Activated B cell treated with CpG ODN at 0.5 μM for 24 hours (primary cell): Measurements from ENCODE around the gene LAMB3. TPM values are rescaled to one million over a fixed set of nuclear protein-coding genes. Genes with fewer than 3 reads are reported as not detected.

ENCODE experiments used
- ATAC-seq: fragments of 200-7000 bp; cut with Tn5 transposase; one replicate; pipeline ENCODE4 v1.10.0; 2021; ENCODE audit warnings: low read depth, mild to moderate bottlenecking, moderate library complexity
- CTCF ChIA-PET: fragments of 350-600 bp; sonication (Branson Sonifier 250); formaldehyde crosslinking; loops from one replicate; lab custom pipeline; 2021; ENCODE audit warnings: antibody characterized with exemption; lab: Charles Lee
- POLR2A ChIA-PET: fragments of 350-600 bp; sonication (Branson Sonifier 250); formaldehyde crosslinking; loops from one replicate; lab custom pipeline; 2021; ENCODE audit warnings: antibody characterized with exemption; lab: Charles Lee
- DNase-seq: peaks from one replicate; pipeline ENCODE4 v3.0.0; 2022
- H3K27ac Mint-ChIP-seq: one replicate; pipeline ENCODE4 v1.8.0; 2020; ENCODE audit warnings: mixed read lengths
- H3K27me3 Mint-ChIP-seq: one replicate; pipeline ENCODE4 v1.8.0; 2021; ENCODE audit warnings: mixed read lengths
- H3K36me3 Mint-ChIP-seq: one replicate; pipeline ENCODE4 v1.8.0; 2021; ENCODE audit warnings: low read depth, mixed read lengths
- H3K4me1 Mint-ChIP-seq: one replicate; pipeline ENCODE4 v1.8.0; 2021; ENCODE audit warnings: mixed read lengths
- H3K4me3 Mint-ChIP-seq: one replicate; pipeline ENCODE4 v1.8.0; 2020; ENCODE audit warnings: mild to moderate bottlenecking, mixed read lengths
- H3K9me3 Mint-ChIP-seq: one replicate; pipeline ENCODE4 v1.8.0; 2020; ENCODE audit warnings: mixed read lengths
- intact Hi-C: fragments of 100-400 bp; cut with micrococcal nuclease; formaldehyde crosslinking; loops from one replicate; pipeline ENCODE4 v1.15.1; 2024
- total RNA-seq: library from RNA; stranded (reverse); gene quantifications from 2 replicates; pipeline ENCODE4 v1.2.3, GENCODE V29; 2022
- TF ChIP-seq, protein P1 (sequence below): fragments of 200-600 bp; IDR thresholded peaks from one replicate; pipeline ENCODE4 v1.8.0; 2022; ENCODE audit warnings: antibody characterized with exemption, mild to moderate bottlenecking

LAMB3 gene
- total RNA-seq, 1 donor from 2014 or later: 0.35 TPM

DNA sequence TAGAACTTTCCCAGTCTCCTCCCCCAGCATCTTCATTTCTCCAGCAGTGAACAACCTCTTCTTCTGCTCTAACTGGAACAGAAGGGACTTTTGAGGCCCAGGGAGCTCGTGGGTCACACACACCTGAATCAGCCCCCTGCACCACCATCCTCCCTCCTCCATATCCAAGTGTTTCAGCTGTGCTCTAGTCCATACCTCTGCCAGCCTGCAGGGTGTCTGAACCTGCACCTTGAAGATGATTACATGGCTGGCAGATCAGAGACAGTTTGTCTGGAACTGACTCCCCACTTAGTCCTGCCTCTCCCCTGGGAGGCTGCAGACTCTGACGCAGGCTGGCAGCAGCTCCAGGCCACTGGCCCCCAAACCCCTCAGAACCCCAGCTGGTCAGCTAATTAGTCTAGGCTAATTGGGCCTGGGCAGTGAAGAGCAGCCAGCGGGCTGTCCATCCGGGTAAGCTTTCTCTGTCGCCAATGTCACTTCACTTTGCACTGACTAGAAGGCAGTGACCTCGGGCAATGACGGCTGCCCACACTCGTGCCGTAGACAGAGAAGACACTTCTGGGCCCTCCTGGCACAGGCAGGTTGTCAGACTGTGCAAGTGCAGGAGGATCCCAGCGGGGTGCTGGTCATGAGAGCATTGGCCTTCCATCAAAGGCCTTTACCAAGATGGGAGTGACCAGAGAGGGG is 56.5 kb downstream of the LAMB3 start:
- H3K27me3 Mint-ChIP-seq: peaks cover 24% of the 10 kb centered on the region

DNA sequence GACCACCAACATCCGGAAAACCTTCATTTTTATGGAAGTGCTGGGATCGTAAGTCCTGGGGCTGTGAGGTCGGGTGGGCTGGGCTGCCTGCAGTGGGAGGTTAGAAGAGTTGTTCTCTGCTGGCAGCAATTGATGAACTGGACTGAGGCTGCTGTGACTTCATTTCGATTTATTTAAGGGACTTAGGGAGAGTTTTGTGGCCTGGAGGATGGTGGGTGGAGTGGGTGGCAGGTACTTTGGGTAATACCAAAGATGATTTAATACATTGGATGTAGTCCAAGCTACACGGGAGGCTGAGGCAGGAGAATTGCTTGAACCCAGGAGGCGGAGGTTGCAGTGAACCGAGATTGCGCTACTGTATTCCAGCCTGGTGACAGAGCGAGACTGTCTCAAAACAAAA is 57.2 kb downstream of the LAMB3 start:
- CTCF ChIA-PET: no interaction called here
- peaks cover 26% of the 10 kb centered on the region for H3K27me3 Mint-ChIP-seq

More for the DNA sequence above, 56.5 kb downstream of the LAMB3 start:
- TF ChIP-seq, protein P1, sequence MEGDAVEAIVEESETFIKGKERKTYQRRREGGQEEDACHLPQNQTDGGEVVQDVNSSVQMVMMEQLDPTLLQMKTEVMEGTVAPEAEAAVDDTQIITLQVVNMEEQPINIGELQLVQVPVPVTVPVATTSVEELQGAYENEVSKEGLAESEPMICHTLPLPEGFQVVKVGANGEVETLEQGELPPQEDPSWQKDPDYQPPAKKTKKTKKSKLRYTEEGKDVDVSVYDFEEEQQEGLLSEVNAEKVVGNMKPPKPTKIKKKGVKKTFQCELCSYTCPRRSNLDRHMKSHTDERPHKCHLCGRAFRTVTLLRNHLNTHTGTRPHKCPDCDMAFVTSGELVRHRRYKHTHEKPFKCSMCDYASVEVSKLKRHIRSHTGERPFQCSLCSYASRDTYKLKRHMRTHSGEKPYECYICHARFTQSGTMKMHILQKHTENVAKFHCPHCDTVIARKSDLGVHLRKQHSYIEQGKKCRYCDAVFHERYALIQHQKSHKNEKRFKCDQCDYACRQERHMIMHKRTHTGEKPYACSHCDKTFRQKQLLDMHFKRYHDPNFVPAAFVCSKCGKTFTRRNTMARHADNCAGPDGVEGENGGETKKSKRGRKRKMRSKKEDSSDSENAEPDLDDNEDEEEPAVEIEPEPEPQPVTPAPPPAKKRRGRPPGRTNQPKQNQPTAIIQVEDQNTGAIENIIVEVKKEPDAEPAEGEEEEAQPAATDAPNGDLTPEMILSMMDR: no peak
- no peaks in the 10 kb centered on the region for H3K4me1 Mint-ChIP-seq
- H3K36me3 Mint-ChIP-seq: no peaks in the 10 kb centered on the region
- ATAC-seq (no peak), DNase-seq (no peak)
- intact Hi-C loops: no loop called here
- CTCF ChIA-PET: no interaction called here
- no peak overlapping the region for H3K4me3 Mint-ChIP-seq
- POLR2A ChIA-PET: no interaction called here
- no peaks in the 10 kb centered on the region for H3K9me3 Mint-ChIP-seq
- H3K27ac Mint-ChIP-seq: no peak overlapping the region

GRCh38 chr1:209594440-209594839 is 57.8 kb downstream of the LAMB3 start:
- Mint-ChIP-seq H3K4me1 (no peaks in the 10 kb centered on the region), H3K9me3 (no peaks in the 10 kb centered on the region), H3K27me3 (peaks cover 23% of the 10 kb centered on the region), H3K4me3 (no peak overlapping the region), H3K36me3 (no peaks in the 10 kb centered on the region), H3K27ac (no peak overlapping the region)
- CTCF ChIA-PET: no interaction called here
- intact Hi-C loops: no loop called here
- ATAC-seq (no peak), DNase-seq (no peak)
- POLR2A ChIA-PET: no interaction called here
- TF ChIP-seq, protein P1: no peak

More for the DNA sequence above, 57.2 kb downstream of the LAMB3 start:
- TF ChIP-seq, protein P1: no peak
- H3K36me3 Mint-ChIP-seq: no peaks in the 10 kb centered on the region
- DNase-seq (no peak), ATAC-seq (no peak)
- H3K4me1 Mint-ChIP-seq: no peaks in the 10 kb centered on the region
- H3K4me3 Mint-ChIP-seq: no peak overlapping the region
- H3K9me3 Mint-ChIP-seq: no peaks in the 10 kb centered on the region
- POLR2A ChIA-PET: no interaction called here
- H3K27ac Mint-ChIP-seq: no peak overlapping the region
- intact Hi-C loops: no loop called here

- Mint-ChIP-seq H3K4me3 (no peak overlapping the region), H3K27me3 (peaks cover 21% of the 10 kb centered on the region), H3K4me1 (no peaks in the 10 kb centered on the region), H3K27ac (no peak overlapping the region), H3K36me3 (no peaks in the 10 kb centered on the region), H3K9me3 (no peaks in the 10 kb centered on the region)
- no peak for DNase-seq
- CTCF ChIA-PET: no interaction called here
- TF ChIP-seq, protein P1: no peak
- ATAC-seq: no peak
- POLR2A ChIA-PET: no interaction called here
- intact Hi-C loops: no loop called here
Observed at GRCh38 chr1:209593747-209594146, 58.5 kb downstream of the LAMB3 start.

GRCh38 chr1:209590405-209590804 is 61.8 kb downstream of the LAMB3 start:
- H3K27ac Mint-ChIP-seq: no peak overlapping the region
- TF ChIP-seq, protein P1: no peak
- ATAC-seq: no peak
- H3K36me3 Mint-ChIP-seq: no peaks in the 10 kb centered on the region
- no peaks in the 10 kb centered on the region for H3K4me1 Mint-ChIP-seq
- ChIA-PET POLR2A (no interaction called here), CTCF (interaction anchor here (1.4 kb wide), 2 partner anchors 21 to 24 kb away, joined by 3 to 4 read pairs; no protein-coding TSS in a partner anchor)
- peaks cover 29% of the 10 kb centered on the region for H3K27me3 Mint-ChIP-seq
- intact Hi-C loops: no loop called here
- H3K9me3 Mint-ChIP-seq: no peaks in the 10 kb centered on the region
- H3K4me3 Mint-ChIP-seq: no peak overlapping the region
- DNase-seq: no peak
